WTC11 (cell line): Measurements from ENCODE around the gene RPL13. TPM values are rescaled to one million over a fixed set of nuclear protein-coding genes. Genes with fewer than 3 reads are reported as not detected.

ENCODE experiments used
- ATAC-seq: fragments of 200-7000 bp; cut with Tn5 transposase; 2 replicates; pipeline ENCODE4 v1.10.0; 2021; ENCODE audit warnings: mild to moderate bottlenecking, moderate library complexity
- CTCF ChIA-PET: fragments of 300-600 bp; sonication (Branson Sonifier 250); formaldehyde crosslinking; loops from one replicate; lab custom pipeline; 2021; ENCODE audit warnings: antibody characterized with exemption; lab: Charles Lee
- POLR2A ChIA-PET: fragments of 350-600 bp; sonication (Branson Sonifier 250); formaldehyde crosslinking; loops from one replicate; lab custom pipeline; 2021; ENCODE audit warnings: antibody characterized with exemption; lab: Charles Lee
- DNase-seq: peaks from one replicate; pipeline ENCODE4 v3.0.0; 2021; ENCODE audit warnings: low spot score
- H3K27ac Mint-ChIP-seq: 2 replicates; pipeline ENCODE4 v1.8.0; 2021; ENCODE audit warnings: mixed read lengths
- H3K27me3 Mint-ChIP-seq: 2 replicates; pipeline ENCODE4 v1.8.0; 2021; ENCODE audit warnings: low read depth, mild to moderate bottlenecking, moderate library complexity, mixed read lengths
- H3K36me3 Mint-ChIP-seq: 2 replicates; pipeline ENCODE4 v1.8.0; 2021; ENCODE audit warnings: mixed read lengths
- H3K4me1 Mint-ChIP-seq: 2 replicates; pipeline ENCODE4 v1.8.0; 2022; ENCODE audit warnings: mixed read lengths
- H3K4me3 Mint-ChIP-seq: 2 replicates; pipeline ENCODE4 v1.8.0; 2021; ENCODE audit warnings: mild to moderate bottlenecking, moderate library complexity, mixed read lengths
- H3K9me3 Mint-ChIP-seq: 2 replicates; pipeline ENCODE4 v1.8.0; 2021; ENCODE audit warnings: mixed read lengths
- EMX1 ChIP-seq: fragments of 250-450 bp; sonication (Bioruptor Pico); IDR thresholded peaks from 2 replicates; pipeline ENCODE4 v1.8.0; 2021; ENCODE audit warnings: mild to moderate bottlenecking
- ETV6 ChIP-seq: sonication (generic); formaldehyde crosslinking; IDR thresholded peaks from 2 replicates; pipeline ENCODE4 v1.8.1; 2022; ENCODE audit warnings: mild to moderate bottlenecking, missing genetic modification reagents
- FOXK1 ChIP-seq: sonication (generic); formaldehyde crosslinking; IDR thresholded peaks from 2 replicates; pipeline ENCODE4 v1.8.0; 2022; ENCODE audit warnings: mild to moderate bottlenecking, moderate library complexity, missing genetic modification reagents
- GTF2I ChIP-seq: fragments of 250-450 bp; sonication (Bioruptor Pico); conservative IDR thresholded peaks from 2 replicates; pipeline ENCODE4 v1.4.0; 2021; ENCODE audit warnings: mild to moderate bottlenecking
- JUN ChIP-seq: sonication (generic); formaldehyde crosslinking; IDR thresholded peaks from 2 replicates; pipeline ENCODE4 v1.8.0; 2023; ENCODE audit warnings: mild to moderate bottlenecking, missing genetic modification reagents
- NR3C1 ChIP-seq: sonication (generic); formaldehyde crosslinking; conservative IDR thresholded peaks from 2 replicates; pipeline ENCODE4 v1.8.1; 2023; ENCODE audit warnings: low read depth, mild to moderate bottlenecking, missing genetic modification reagents
- PRDM15 ChIP-seq: sonication (generic); formaldehyde crosslinking; IDR thresholded peaks from 2 replicates; pipeline ENCODE4 v1.8.0; 2022; ENCODE audit warnings: missing genetic modification reagents
- ZNF423 ChIP-seq: fragments of 250-450 bp; sonication (Bioruptor Pico); IDR thresholded peaks from 2 replicates; pipeline ENCODE4 v2.1.2; 2022; ENCODE audit warnings: mild to moderate bottlenecking, moderate library complexity
- total RNA-seq: library from RNA; stranded (reverse); gene quantifications from 3 replicates; pipeline ENCODE4 v1.2.3, GENCODE V29; 2021
- TF ChIP-seq, protein P1 (sequence below): fragments of 200-600 bp; IDR thresholded peaks from 2 replicates; pipeline ENCODE4 v1.8.0; 2022; ENCODE audit warnings: antibody characterized with exemption
- TF ChIP-seq, protein P2 (sequence below): sonication (generic); formaldehyde crosslinking; IDR thresholded peaks from 2 replicates; pipeline ENCODE4 v1.8.1; 2022; ENCODE audit warnings: low read depth, mild to moderate bottlenecking, moderate library complexity, missing genetic modification reagents, borderline replicate concordance
- TF ChIP-seq, protein P3 (sequence below): sonication (generic); formaldehyde crosslinking; IDR thresholded peaks from 2 replicates; pipeline ENCODE4 v1.8.0; 2022; ENCODE audit warnings: mild to moderate bottlenecking, missing genetic modification reagents

RPL13 gene
- total RNA-seq, 1 experiment from 2014 or later: 2,631 TPM

- POLR2A ChIA-PET: interaction anchor here (0.9 kb wide), 1 partner anchor 15 kb away, joined by 3 read pairs; no protein-coding TSS in a partner anchor
- Mint-ChIP-seq H3K9me3 (no peaks in the 10 kb centered on the region), H3K27me3 (no peaks in the 10 kb centered on the region), H3K36me3 (peaks cover 2% of the 10 kb centered on the region; the same call in 1 of the 2 replicates), H3K27ac (peak overlapping the region; percentile 41; the same call in 1 of the 2 replicates), H3K4me1 (peaks cover 13% of the 10 kb centered on the region), H3K4me3 (no peak overlapping the region)
- DNase-seq (peak; percentile 87), ATAC-seq (peak; percentile 86)
- no peak for TF ChIP-seq PRDM15
- TF ChIP-seq, protein P1, sequence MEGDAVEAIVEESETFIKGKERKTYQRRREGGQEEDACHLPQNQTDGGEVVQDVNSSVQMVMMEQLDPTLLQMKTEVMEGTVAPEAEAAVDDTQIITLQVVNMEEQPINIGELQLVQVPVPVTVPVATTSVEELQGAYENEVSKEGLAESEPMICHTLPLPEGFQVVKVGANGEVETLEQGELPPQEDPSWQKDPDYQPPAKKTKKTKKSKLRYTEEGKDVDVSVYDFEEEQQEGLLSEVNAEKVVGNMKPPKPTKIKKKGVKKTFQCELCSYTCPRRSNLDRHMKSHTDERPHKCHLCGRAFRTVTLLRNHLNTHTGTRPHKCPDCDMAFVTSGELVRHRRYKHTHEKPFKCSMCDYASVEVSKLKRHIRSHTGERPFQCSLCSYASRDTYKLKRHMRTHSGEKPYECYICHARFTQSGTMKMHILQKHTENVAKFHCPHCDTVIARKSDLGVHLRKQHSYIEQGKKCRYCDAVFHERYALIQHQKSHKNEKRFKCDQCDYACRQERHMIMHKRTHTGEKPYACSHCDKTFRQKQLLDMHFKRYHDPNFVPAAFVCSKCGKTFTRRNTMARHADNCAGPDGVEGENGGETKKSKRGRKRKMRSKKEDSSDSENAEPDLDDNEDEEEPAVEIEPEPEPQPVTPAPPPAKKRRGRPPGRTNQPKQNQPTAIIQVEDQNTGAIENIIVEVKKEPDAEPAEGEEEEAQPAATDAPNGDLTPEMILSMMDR: peak; percentile 25; the same call in 1 of the 2 replicates
- peak; percentile 38; the same call in 1 of the 2 replicates for TF ChIP-seq ZNF423 (CRISPR knock-in tag)
- TF ChIP-seq, protein P2, sequence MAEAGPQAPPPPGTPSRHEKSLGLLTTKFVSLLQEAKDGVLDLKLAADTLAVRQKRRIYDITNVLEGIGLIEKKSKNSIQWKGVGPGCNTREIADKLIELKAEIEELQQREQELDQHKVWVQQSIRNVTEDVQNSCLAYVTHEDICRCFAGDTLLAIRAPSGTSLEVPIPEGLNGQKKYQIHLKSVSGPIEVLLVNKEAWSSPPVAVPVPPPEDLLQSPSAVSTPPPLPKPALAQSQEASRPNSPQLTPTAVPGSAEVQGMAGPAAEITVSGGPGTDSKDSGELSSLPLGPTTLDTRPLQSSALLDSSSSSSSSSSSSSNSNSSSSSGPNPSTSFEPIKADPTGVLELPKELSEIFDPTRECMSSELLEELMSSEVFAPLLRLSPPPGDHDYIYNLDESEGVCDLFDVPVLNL (CRISPR knock-in tag): no peak
- TF ChIP-seq JUN (CRISPR knock-in tag): no peak
- CTCF ChIA-PET: interaction anchor here (0.5 to 4.5 kb wide), 25 partner anchors 9 to 407 kb away, joined by 3 to 79 read pairs (median 5); partner anchors contain the start of genes CDK10, CHMP1A, CPNE7 and DPEP1
Observed at GRCh38 chr16:89599451-89599858, 39.0 kb downstream of the RPL13 start.

DNA sequence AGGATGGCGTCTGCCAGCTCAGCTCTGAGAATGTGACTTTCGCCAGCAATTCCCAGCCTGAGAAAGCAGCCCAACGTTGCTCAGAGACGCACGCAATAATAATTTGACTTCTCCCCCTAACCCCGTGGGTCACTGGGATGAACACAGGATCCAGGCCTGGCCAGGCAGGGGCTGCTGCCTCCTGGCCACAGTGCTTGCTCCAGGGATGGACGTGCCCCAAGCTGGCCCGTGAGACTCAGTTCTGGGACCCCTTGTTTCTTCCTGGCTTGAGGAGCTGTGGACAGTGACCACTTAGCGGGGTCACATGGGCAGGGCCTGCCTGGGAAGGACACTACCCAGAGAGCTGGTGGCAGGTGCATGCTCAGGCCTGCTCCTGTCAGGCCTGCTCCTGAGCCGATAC is 39.4 kb downstream of the RPL13 start:
- H3K27ac Mint-ChIP-seq: no peak overlapping the region
- H3K36me3 Mint-ChIP-seq: peaks cover 2% of the 10 kb centered on the region; the same call in 1 of the 2 replicates
- H3K27me3 Mint-ChIP-seq: no peaks in the 10 kb centered on the region
- TF ChIP-seq FOXK1 (CRISPR knock-in tag) (no peak), EMX1 (CRISPR knock-in tag) (no peak), GTF2I (CRISPR knock-in tag) (no peak), NR3C1 (no peak)
- TF ChIP-seq, protein P3, sequence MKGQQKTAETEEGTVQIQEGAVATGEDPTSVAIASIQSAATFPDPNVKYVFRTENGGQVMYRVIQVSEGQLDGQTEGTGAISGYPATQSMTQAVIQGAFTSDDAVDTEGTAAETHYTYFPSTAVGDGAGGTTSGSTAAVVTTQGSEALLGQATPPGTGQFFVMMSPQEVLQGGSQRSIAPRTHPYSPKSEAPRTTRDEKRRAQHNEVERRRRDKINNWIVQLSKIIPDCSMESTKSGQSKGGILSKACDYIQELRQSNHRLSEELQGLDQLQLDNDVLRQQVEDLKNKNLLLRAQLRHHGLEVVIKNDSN: no peak
- peaks cover 13% of the 10 kb centered on the region for H3K4me1 Mint-ChIP-seq
- ChIA-PET POLR2A (interaction anchor here (0.6 to 0.9 kb wide), 2 partner anchors 15 to 394 kb away, joined by 3 to 4 read pairs; no protein-coding TSS in a partner anchor), CTCF (interaction anchor here (0.5 to 4.5 kb wide), 26 partner anchors 9 to 407 kb away, joined by 3 to 79 read pairs (median 5); partner anchors contain the start of genes CDK10, CHMP1A, CPNE7 and DPEP1)
- no peaks in the 10 kb centered on the region for H3K9me3 Mint-ChIP-seq
- DNase-seq (no peak), ATAC-seq (no peak)
- H3K4me3 Mint-ChIP-seq: no peak overlapping the region

GRCh38 chr16:89600427-89600826 is 39.9 kb downstream of the RPL13 start:
- Mint-ChIP-seq H3K27ac (no peak overlapping the region), H3K9me3 (no peaks in the 10 kb centered on the region), H3K4me1 (peaks cover 13% of the 10 kb centered on the region)
- DNase-seq (no peak), ATAC-seq (no peak)
- CTCF ChIA-PET: interaction anchor here (1.3 to 4.5 kb wide), 8 partner anchors 11 to 408 kb away, joined by 3 to 79 read pairs (median 6); partner anchors contain the start of gene DPEP1
- TF ChIP-seq ETV6 (CRISPR knock-in tag): no peak
- TF ChIP-seq, all 79 proteins: peak for 0
- H3K4me3 Mint-ChIP-seq: no peak overlapping the region
- no peaks in the 10 kb centered on the region for H3K27me3 Mint-ChIP-seq
- H3K36me3 Mint-ChIP-seq: peaks cover 2% of the 10 kb centered on the region; the same call in 1 of the 2 replicates
- POLR2A ChIA-PET: interaction anchor here (0.6 kb wide), 1 partner anchor 395 kb away, joined by 4 read pairs; no protein-coding TSS in a partner anchor
